NCI-H510A (cell line): ENCODE data around the gene SLC10A1.
"Not testable (repeated sequence)": the region's sequence is repeated elsewhere in the genome, so short reads cannot be mapped to it uniquely, and the experiment has no call there.

Source experiments
- DNase-seq: peaks from one replicate; lab custom pipeline; 2025; lab: John Stamatoyannopoulos, UW

The SLC10A1 gene

DNA sequence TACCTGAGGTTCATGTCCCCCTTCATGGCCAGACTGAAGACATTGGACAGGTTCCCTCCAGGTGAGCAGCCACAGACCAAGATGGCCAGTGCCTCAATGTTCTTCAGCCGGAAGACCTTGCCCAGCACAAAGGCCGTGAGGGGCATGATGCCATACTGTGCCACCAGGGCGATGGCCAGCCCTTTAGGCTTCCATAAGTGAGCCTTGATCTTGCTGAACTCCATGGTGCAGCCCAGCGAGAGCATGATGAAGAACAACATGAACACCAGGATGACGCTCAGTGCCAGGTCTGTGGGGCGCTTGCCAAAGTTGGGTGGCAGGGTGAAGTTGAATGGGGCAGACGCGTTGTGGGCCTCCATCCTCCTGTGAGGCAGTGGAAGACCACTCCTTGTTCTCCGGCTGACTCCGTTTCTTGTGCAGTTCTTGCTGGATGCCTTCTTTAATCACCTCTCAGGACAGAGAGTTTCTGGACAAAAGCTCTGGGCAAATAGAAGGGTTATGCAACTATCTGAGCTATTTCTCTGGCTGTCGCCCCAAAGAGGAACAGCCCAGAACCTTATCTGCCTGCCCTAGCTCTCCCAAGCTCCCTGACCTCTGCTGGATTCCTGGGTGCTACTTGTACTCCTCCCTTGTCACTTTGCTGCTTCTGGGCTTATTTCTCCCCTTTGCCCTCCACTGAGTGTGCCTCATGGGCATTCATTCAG lies at the start of gene SLC10A1:
Gene SLC10A1 (minus strand): TSS at position 445 of the 704 bp plus-strand sequence. CDS start 86 bp downstream, at position 359.
- DNase-seq = no peak

DNA sequence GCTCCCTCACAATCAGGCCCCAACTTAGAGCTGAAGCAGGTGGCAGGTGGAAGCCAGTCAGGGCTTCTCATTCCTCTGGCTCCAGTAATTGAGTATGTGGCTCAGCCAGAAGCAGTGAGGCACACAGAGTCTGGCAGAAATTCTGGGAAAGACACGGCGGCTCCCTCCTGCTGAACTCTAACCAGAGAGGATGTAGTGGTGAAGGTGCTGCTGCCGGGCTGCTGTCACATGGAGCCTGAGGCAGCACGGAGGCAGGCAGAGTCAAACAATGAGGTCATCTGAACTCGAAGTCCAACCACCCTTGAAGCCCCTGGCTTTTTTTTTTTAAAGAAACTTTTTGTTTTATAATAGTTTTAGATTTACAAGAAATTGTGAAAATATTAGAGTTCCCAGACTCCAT lies 48.7 kb upstream of the SLC10A1 start:
- no peak for DNase-seq

GRCh38 chr14:69845050-69845581 lies 48.1 kb upstream of the SLC10A1 start:
- no peak for DNase-seq

- no peak for DNase-seq
Measured at GRCh38 chr14:69844171-69844570, 47.1 kb upstream of the SLC10A1 start.

DNA sequence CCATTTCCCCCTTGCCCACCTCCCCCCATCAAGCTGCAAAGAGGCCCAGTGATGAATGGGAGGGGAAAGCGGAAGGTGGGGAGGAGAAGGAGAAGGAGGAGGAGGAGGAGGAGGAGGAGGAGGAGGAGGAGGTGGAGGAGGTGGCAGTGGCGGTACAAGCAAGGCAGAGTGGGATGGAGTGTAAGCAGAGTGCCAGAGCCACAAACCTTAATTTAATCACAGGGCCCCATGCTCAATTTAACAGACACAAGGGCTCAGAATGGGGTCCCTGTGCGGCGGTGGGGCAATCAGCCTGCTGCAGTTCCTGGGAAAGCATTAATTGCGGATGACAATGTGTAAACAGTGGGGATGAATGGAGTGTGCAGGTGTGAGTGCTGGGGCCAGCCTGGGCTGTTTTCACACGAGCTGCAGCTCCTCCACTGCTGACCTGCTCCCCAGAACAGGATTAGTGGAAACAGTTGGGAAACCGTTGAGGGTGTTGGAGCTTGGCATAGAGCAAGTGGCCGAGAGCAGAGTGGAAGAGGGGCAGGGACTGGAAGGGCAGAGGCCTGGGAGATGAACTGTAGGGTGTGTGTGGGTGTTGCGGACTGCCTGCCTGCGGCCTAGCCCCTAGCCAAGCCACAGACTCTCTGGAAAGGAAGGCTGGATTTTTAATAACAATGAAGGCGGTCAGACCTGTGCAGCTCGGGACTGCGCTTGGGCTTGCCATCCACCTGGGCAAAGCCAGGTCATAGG lies 45.8 kb upstream of the SLC10A1 start:
- peak; percentile 29 for DNase-seq

- DNase-seq = no peak
Measured at GRCh38 chr14:69841656-69842055, 44.6 kb upstream of the SLC10A1 start.

DNA sequence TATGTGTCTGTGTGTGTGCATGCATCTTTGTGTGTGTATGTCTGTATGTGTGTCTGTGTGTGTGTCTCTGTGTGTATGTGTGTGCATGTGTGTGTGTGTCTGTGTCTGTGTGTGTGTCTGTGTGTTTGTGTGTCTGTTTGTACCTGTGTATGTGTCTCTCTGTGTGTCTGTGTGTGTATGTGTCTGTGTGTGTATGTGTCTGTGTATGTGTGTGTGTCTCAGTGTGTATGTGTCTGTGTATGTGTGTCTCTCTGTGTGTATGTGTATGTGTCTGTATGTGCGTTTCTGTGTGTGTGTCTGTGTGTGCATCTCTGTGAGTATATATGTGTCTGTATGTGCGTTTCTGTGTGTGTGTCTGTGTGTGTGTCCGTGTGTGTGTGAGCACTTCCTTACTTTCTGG lies 42.6 kb upstream of the SLC10A1 start:
- DNase-seq = no peak

DNA sequence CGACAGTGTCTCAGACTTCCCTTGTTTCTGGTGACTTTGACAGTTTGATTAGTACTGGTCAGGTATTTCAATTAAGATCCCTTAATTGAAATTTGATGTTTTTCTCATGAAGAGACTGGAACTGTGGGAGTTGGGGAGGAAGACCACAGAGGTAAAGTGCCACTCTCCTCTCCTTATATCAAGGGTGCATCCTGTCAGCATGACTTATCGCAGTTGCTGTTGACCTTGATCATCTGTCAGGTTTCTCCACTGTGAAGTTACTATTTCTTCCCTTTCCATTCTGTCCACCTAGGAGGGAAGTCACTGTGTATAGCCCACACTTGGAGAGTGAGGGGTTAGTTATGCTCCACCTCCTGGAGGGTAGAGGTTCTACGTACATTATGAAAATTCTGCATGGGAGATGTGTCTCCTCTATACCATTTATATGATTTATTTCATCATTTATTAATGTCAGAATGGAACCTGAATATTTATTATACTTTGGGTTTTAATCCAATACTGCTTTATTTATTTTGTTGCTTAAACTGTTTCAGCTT lies 41.9 kb upstream of the SLC10A1 start:
- DNase-seq = no peak

DNA sequence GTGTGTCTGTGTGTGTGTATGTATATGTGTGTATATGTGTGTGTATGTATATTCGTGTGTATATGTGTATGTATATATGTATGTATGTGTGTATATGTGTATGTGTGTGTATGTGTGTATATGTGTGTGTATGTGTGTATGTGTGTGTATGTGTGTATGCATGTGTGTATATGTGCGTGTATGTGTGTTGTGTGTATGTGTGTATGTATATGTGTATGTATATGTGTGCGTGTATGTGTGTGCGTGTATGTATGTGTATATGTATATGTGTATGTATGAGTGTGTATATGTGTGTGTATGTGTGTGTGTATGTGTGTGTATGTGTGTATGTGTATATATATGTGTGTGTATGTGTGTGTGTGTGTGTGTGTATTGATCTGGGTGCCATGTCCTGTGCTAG lies 31.8 kb upstream of the SLC10A1 start:
- DNase-seq = no peak

DNA sequence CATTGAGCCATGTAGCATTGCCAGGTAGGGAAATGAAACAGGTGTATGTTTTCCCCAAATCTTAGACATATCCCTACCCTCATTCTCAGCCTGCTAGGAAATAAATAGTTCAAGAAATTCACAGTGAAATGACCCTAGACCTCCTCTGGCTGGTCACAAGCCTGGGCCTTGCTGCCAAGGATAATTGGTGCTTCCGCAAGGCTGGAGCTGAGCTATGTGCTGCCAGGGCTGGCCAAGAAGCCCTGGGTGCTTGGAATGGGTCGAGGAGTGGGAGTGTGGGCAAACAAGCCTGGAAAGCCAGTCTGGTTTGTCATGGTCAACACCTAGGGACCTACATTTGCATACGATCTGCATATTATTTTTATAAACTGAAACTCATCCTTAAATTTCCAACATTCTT lies 31.3 kb upstream of the SLC10A1 start:
- DNase-seq = no peak

- no peak for DNase-seq
Measured at GRCh38 chr14:69827560-69827959, 30.5 kb upstream of the SLC10A1 start.

- DNase-seq = no peak
Measured at GRCh38 chr14:69822456-69822855, 25.4 kb upstream of the SLC10A1 start.

DNA sequence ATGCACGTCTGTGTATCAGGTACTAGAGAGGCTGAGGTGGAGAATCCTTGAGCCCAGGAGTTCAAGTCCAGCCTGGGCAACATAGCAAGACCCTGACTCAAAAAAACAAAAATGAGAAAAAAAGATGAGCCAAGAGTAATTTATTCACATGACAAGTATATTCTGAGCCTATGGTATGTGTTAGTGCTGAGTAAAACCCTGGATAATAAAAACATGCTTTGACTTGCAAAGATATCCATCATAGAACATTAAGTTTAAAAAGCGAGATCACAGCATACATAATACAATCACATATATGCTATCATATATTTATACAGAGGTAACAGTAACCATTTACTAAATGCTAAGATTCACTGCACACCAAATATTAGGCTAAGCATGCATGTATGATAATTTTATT lies 23.9 kb upstream of the SLC10A1 start:
- DNase-seq = no peak

- DNase-seq = no peak
Measured at GRCh38 chr14:69819607-69820006, 22.6 kb upstream of the SLC10A1 start.

DNA sequence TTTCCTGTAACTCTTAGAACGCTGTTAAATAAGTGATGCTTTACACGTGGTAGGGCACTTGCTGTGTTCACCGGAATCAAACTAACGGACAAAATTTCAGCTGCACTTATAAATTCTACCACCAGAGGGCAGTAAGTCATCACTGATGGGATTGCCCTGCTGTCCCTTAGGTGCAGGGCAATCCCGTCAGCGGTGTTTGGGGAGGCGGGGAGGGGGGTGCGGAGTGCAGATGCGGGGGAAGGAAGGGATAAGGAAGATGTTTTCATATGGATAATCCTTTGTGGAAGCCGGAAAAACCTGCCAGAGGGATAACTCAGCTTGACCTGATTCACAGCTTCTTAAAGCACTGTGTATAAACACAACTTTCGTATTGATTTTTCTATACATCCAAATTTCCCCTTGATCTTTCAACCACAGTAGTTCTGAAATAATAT lies 21.7 kb upstream of the SLC10A1 start:
- peak; percentile 40 for DNase-seq

DNA sequence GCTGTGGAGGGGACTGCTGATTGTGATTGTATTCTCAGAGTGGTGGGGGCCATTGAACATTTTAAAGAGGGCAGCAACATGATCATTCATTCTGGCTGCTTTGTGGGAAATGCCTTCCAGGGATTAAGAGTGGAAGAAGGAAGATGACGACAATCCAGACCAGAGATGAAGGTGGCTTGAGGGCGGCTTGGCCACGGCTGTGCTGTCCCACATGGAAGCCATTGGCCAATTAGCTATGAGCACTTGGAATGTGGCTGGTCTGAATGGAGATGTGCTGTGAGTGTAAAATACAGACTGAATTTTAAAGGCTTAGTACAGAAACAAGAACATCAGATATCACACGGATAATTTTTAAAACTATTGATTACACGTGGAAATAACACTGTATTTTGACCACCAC lies 19.2 kb upstream of the SLC10A1 start:
- no peak for DNase-seq

GRCh38 chr14:69815556-69815955 lies 18.5 kb upstream of the SLC10A1 start:
- no peak for DNase-seq

GRCh38 chr14:69814397-69814796 lies 17.4 kb upstream of the SLC10A1 start:
- DNase-seq = no peak

DNA sequence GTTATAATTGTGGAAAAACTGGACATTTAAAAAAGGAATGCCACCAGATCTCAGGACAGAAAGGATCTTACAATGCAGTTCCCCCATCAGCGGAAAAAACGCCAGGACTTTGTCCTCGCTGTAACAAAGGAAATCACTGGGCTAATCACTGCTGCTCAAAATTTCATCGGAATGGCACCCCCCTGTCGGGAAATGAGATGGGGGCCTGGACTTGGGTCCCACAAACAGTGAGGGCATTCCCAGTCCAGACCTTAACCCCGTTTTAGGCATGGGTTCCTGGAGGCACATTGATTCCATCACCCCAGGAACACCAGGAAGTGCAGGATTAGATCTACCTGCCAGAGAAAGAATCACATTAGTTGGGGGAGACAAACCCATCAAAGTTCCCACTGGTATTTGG lies 16.3 kb upstream of the SLC10A1 start:
- not testable (repeated sequence) for DNase-seq

GRCh38 chr14:69812711-69813110 lies 15.7 kb upstream of the SLC10A1 start:
- no peak for DNase-seq

GRCh38 chr14:69811868-69812252 lies 14.8 kb upstream of the SLC10A1 start:
- DNase-seq = no peak

- DNase-seq = no peak
Measured at GRCh38 chr14:69811227-69811867, 14.3 kb upstream of the SLC10A1 start.
